ENCODE results near the gene WNT3.
"Not testable (repeated sequence)": the region's sequence is repeated elsewhere in the genome, so short reads cannot be mapped to it uniquely, and the experiment has no call there.

WNT3 gene

DNA sequence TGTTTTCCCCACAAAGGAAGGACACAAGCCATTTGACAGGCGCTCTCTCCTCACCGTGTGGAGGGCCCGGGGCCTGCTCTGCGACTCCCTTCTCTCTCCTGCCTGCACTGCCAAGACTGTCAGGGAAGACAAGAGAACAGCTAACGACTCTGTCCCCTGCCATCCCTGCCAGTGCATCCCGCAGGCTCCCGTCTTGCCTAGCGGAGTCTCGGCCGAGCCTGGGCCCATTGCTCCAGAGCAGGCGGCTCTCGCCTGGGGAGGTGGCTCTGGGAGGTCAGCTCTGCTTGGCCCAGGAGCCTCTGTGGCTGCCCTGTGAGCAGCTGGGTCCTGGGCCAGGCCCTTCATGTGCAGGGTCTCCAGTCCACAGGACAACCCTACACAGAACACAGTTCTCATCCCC lies 53.0 kb downstream of the WNT3 start:
- no peak for DNase-seq (ENCODE audit: low read depth)

DNA sequence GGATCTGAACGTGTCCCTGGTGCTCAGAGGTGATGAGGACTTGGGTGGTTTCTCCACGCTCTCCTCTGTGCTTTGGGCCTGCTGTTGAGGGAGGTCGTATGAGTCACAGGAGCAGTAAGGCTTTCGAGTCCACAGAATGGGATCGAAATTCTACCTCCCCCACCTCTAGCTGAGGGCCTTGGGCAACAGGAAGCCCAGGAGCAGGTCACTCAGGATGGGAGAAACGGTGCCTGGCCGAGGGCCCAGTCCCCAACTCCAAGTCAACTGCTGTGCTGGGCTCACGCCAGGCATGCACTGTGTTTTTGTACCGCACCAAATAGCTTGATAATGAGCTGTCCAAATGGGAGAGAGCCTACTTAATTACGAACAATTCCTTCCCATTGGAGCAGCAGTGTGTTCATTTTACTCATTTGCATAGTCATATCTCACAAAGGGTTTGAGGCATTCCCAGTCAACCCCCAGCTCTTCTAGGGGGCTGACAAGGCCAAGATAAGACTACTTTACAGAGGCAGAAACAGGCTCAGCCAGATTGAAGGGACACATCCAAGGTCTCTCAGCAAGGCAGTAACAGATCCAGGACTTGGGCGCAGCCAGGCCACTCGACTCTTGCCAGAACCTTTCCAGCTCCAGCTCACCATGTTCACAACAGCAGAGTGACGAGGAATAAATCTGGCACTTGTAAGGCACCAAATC lies 53.6 kb downstream of the WNT3 start:
- no peak for DNase-seq (ENCODE audit: low read depth)

DNA sequence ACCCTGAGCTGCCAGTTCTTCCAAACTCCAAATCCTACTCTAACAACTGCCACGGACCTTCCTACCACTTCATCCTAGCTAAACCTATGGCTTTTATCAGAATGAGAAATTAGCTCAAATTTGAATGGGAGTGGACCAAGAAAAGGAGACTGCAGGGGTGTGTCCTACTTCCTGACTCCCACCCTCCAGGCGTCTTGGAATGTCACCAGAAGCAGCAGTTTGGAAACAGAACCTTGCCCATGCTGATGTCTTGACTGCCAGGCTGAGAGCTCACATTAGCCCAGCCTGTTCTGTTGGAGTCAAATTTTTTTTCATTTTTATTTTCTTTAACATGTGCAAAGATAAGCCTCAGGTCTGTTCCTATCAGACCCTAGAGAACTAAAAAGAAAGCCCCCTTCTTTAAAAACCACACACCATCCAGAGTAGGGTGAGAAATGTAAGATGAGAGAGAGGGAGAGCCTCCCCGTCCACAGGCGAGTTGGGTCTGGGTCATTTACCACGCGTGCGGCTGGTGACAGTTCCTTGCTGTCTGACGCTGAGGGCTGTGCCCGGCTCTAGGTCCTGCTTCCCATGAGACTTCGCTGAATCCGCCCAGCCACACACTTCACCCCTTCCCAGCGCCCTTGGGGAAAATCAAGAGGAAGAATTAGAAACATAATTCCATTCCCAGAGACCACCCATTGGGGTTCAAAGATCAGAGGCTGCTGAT lies 54.3 kb downstream of the WNT3 start:
- no peak for DNase-seq (ENCODE audit: low read depth)

DNA sequence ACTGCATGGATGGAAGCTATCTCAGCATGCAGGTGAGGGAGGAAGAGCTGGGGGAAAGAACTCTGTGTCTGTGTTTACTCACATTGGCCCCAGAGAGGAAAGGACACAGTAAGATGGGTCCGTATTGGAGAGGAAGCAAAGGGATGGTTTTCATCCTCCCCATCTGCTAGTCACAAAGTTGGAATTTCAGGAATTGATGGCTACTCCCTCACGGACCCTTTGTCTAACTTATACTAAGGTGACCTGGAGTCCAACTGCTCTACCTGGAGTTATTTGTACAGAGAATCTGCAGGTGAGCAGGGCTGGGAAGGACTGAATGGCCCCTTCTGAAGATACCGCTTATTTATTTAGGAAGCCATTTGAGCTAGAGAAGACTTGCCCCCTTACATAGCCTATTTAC lies 55.1 kb downstream of the WNT3 start:
- no peak for DNase-seq (ENCODE audit: low read depth)

DNA sequence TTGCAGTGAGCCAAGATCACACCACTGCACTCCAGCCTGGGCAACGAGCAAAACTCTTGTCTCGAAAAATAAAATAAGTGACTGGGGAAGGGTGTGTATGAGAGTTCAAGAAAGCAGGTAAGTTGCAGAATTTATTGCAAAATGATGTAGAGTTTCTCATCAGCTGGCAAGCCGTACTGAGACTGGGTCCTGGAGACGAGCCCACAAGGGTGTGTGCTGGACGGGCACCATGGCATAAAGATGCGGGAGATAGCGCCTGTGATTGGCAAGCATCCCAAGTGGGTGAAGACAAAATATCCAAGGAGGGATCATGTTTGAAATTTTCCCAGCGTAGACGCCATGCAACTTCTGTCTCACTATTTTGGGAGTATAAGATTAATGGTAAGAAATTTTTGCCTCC lies 59.4 kb downstream of the WNT3 start:
- DNase-seq (ENCODE audit: low read depth) = no peak

DNA sequence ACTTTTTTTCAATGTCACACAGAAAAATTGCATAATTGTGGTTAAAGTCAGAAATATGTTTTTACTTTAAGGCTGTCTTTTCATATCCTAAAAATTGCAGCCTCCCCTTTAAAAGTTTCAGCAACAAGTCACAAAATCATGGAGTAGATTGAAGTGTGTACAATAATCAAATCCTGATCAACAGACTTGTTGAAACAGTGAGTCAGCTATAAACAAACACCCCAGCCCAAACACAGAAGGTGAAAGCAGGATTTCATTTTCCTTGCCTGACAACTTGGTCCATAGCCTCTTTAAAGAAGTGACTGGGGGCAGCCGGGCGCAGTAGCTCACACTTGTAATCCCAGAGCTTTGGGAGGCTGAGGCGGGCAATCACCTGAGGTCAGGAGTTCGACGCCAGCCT lies 59.9 kb downstream of the WNT3 start:
- no peak for DNase-seq (ENCODE audit: low read depth)

DNA sequence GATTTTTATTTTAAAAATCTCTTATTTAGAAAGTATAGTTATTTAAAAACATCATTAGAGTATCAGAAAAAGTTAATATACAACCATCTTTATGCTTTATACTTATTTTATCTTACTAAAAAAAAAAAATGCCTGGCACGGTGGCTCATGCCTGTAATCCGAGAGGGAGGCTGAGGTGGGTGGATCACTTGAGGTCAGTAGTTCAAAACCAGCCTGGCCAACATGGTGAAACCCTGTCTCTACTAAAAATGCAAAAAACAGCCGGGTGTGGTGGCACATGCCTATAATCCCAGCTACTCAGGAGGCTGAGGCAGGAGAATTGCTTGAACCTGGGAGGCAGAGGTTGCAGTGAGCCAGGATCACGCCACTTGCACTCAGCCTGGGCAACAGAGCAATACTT lies 60.9 kb downstream of the WNT3 start:
- DNase-seq (ENCODE audit: low read depth) = not testable (repeated sequence)

DNA sequence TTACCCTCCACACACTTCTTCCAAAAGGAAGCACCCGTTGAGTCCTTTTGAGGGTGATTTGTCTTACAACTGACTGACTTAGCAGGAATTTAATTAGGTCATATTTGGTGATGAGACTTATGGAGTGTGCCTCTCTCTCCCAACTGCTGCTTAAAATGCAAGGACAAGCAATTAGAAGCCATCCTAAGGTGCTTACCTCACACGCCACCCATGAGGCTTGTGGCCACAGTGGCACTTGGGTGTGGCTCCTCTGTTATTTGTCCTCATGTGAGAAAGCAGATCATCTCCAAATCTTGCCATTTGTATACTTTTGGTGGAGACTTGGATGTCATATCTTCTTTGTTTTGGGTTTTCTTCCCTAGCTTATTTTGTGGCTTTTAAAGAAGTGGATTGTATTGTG lies 61.6 kb downstream of the WNT3 start:
- no peak for DNase-seq (ENCODE audit: low read depth)

DNA sequence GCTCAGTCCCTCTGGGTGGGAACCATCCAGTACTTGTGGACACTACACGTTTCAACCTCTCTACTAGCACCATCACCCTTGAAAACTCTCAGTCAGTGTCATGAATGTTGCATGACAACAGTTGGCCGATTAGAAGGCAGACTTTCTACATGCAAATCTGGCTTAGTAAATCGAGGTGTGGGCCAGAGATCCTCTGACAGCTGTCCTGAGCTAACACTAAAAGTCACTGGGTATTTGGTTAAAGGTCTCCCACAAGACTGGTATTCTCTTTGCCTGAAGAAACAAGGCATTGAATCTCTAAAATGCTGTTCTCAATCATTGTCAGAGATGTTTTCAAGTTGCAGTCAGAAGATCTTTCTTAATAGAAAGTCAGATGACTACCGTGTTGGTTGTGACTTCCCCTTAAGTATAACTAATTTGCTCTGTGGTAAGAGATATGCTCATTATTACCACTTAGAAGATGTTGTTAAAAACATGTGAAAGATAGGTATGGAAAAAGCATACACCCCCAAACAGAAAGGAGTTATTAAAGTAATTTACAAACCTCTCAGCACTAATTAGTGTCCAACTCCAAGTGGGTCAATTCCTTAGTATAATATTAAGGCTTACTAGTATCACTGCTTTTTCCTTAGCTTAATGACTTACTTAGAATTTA lies 62.3 kb downstream of the WNT3 start:
- DNase-seq (ENCODE audit: low read depth) = no peak

DNA sequence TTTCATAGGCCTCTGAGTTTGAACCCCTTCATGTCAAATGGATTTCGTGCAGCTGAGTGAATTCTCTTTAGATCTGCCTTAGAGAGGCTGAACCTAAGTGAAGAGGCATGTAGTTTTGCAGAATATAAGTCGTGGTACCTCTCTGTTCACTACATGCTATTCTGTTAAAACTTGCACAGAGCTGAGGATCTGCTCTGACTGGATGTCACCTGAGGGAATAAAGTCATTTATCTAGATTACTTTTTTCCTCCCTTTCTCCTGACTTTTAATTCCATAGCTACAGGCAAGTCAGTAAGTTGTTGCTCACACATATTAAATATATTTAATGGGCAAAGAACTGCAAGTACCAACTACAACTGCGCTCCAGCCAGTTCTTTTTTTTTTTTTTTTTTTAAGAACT lies 64.7 kb downstream of the WNT3 start:
- DNase-seq (ENCODE audit: low read depth) = no peak

DNA sequence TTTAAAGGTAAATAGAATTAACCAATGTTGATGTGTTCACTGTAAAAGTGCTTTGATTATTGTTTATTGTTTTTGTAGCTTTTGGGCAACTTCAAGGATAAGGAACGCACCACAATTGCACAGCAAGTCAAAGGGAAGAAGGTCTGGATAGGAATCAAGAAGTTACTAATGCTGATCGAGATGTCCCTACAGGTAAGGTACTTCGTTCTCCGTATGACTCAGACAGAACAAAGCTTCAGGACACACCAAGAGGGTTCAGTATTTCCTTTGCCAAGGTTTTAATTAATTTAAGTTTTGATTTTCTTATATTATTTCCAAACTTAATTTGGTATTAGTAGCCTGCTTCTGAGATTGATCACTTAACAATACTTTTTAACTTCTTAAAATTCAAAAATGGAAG lies 67.1 kb downstream of the WNT3 start:
- DNase-seq (ENCODE audit: low read depth) = no peak

DNA sequence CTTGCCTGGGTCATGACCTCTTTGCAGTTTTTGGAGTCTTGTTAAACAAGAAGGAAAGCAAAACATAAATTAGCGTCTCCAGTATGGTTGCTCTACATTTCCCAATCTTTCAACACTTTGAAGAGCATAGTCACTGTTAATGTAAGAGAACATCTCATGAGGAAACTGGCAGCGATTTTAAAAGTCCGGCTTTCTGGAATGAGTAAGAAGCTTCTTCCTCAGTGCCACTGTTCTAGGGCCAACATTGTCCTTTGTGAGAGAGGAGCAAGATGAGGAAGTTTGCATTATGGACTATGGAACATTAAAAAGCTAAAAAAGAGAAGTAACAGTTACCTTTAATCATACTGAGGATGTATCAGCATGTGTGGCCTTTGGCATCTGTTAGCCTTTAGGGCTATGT lies 73.1 kb downstream of the WNT3 start:
- no peak for DNase-seq (ENCODE audit: low read depth)

DNA sequence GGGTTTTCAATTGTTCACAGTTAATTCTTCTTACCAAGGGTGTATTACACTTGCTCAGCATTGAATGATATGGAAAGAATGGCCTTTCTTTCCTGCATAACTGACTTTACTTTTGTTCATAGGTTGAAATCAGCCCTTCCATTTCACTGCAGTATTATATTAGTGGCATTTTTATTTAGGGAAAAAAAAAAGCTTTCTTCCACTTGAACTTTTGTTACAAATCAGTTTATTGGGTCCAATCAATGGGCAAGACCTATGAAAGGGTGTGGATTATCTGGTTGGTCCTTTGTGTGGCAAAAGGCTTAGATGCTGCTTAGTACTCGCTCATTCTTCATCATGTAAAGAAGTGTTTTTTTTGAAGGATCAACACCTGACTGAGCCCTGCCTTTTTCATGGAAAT lies 74.1 kb downstream of the WNT3 start:
- DNase-seq (ENCODE audit: low read depth) = no peak

DNA sequence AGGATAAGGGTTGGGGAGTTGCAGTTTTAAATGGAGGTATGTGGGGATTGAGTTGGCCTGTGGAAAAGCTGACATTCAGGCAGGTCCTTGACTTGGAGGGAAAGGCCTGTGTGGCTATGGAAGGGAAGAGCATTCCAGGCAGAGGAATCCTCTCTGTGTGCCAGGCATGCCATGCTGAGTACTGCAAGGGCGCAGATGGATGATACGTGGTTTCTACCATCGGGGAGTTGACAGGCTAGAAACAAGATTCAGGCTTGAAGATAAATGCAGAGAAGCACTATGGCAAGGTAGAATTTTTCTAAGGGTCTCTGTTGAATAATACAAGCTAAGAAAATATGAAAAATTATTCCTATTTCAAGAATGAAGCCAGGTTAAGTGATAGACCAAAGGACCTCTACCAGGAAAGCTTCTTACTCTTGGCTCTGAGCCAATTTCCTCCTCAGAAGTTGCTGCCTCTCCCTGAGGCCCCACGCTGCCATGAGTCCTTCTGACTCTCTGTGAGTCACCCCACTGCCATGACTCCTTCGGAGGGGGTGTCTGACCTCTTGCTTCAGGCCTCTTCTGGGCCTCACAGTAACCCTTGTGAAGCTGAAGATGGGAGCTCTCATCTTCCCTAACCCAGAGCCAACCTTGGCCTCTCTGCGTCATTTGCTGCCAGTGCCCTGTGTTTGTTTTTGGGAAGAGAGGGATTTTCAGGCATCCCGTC lies 75.8 kb downstream of the WNT3 start:
- DNase-seq (ENCODE audit: low read depth) = no peak

DNA sequence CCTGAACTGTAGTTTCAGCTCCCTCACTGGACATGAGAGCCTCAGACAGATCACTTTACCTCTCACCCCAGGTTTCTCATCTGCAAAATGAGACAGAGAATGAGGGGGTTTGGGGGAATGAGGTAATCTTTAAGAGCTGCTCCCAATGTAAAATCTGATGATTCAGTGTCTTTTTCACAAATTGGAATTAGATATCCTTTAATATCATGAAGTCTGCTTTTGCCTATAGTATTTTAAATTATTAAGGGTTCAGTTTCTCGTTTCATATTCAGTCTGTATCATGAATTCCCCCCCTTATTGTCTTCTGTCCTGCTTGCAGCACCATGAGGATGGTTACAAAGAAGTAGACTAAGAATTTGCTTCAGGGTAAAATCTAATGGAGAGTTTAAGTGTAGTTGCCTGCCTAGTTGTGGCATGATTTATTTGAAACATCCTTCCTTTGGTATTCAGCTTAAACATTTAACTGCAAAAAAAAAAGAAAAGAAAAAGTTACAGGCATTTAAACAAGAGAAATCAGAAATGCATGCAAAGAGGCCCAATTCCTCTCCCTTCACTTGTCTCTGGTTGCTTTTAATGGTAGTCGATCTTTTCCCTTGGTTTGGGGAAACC lies 77.3 kb downstream of the WNT3 start:
- DNase-seq (ENCODE audit: low read depth) = no peak

DNA sequence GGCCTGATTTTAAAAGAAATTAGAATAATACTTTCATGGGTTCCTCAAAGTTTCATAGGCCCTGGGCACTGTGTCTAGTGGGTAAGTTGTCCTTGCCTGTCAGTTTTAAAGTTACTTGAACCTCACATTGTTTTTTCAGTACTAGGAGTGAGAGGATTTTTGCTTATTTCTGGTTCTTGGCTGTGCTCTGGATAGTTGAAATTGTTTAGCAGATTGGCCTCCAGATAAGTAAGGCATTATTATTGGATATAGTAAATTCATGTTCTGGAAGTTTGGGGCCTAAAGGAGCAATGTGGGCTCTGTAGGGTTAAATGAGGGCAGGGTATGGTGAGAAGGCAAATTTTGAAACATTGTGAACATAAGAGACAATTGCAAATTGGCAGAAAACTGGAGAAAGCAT lies 78.5 kb downstream of the WNT3 start:
- DNase-seq (ENCODE audit: low read depth) = no peak

DNA sequence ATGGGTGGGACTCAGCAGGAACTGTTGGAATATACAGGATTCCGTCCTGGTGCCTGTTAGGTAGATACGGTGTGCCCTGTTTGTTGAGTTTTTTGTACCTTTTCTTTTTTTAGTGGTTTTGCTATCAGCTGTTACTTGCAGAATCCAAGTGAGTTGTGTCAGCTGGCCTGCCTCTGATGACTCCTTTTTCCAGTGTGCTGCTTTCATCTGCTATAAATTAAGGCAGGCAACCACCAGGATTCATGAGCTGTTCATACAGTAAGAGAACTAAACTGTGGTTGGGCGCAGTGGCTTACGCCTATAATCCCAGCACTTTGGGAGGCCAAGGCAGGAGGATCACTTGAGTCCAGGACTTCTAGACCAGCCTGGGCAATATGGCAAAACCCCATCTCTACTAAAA lies 79.9 kb downstream of the WNT3 start:
- no peak for DNase-seq (ENCODE audit: low read depth)

DNA sequence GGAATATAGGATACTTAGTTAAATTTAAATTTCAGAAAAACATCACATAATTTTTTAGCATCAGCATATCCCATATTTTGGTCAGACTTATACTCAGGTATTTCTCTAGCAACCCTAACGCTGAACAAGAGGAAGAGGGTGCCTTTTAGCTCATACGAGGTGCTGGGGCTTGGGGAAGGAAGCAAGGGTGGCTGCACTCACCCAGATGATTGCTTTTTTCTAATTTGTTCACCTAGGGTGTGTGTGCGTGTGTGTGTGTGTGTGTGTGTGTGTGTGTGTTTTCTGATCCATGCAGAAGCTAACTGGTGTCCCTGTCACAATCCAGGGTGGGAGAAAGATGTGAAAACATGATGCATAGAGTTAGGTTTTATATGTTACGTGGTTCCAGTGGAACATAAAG lies 81.2 kb downstream of the WNT3 start:
- no peak for DNase-seq (ENCODE audit: low read depth)

DNA sequence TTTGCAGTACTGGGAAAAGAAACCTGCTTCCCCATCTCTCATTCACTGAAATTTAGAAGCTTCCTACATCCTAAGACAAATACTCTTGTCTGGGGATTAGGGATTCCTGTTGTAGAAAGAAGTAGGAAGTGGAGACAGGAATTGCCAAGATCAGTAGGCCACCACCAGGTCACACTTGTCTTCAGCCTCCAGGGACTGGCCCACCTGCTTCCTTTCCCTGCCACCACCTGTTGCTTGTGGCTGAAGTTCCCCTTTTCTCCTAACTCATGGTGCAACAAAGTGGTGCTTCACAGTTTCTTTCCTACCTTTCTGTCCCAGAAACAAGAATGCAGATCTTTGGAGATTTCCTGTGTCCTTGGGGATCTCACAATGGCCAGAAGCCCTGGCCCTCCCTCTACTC lies 82.4 kb downstream of the WNT3 start:
- DNase-seq (ENCODE audit: low read depth) = no peak

DNA sequence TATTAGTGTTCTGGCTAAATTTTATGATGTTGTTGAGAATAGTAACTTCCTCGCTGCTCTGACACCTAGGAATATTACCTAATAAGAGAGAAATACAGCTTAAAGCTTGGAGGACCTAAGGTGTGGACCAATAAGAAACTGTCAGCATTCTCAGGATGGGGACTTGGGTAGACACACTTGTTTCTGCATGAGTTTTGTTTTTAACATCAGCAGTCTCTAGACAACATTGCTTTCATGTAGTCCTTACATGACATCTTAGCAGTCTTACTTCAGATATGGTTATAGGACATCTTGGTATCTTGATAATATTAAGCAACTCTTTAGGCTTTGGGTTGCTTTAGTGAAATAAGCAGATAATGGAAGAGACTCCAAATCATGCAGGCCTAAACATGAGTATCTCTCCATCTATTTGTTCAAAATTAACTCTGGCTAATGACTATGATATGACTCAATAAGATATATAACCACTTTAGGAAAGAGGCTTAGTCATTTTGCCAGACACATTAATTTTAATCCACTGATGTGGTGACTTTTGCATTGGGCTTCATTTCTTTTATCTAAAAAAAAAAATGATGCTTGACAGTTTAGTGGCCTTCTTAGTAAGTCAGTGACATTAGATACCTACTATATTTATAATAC lies 84.5 kb downstream of the WNT3 start:
- no peak for DNase-seq (ENCODE audit: low read depth)

DNA sequence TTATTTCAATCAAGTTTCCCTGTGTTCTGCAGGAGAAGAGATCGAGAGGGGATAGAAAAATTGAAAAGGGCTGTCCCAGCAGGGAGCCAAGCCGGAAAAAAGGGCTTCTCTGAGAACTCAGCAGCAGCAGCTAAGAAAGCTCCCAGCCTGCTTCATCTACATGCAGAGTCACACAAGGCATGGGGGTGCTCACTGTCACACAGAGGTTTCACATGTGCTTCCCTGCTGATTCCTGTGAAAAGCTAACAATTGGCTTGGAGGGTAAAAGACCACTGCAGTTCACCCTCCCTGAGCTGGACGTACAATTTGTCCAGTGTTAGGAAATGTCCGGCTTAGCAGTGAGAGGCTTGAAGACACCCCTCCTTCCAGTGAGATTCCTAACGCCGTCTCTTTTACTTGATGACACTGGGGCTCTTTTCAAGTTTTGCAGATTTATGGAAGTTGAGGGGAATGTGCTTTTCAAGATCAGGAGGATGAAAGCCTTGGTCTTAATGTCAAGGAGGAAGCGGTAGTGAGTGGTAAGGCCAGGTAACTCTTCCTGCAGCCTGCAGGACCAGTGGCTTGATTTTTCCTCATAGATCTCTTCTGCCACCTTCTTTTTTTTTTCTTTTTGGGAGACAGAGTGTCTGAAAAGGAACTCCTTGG lies 85.6 kb downstream of the WNT3 start:
- DNase-seq (ENCODE audit: low read depth) = no peak

DNA sequence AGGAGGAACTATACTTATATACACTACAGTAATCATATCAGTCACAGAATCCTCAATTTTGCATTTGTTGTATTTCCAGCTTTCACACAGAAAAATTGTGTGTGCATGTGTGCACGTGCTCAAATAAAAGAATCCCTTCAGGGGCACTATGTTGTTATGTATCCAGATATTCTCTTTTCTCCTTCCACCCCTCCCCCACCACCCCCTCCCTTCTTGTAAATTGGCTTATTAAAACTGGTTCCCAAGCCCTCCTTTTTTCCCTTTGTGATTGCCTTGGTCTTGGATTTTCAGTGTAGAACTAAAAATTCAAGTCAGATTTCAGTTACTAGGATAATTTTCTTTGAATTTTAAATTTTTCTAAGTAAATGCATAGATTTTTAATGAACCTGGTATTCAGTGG lies 86.3 kb downstream of the WNT3 start:
- no peak for DNase-seq (ENCODE audit: low read depth)

All from stimulated activated CD8-positive, alpha-beta memory T cell treated with anti-CD3 and anti-CD28 coated beads, Interleukin-12 subunit alpha, Interleukin-12 subunit beta, amount 100 ng/mL, for 4 hours (primary cell).